ENCODE results near the gene CMKLR1. TPM values are rescaled to one million over a fixed set of nuclear protein-coding genes. Genes with fewer than 3 reads are reported as not detected.

Gene CMKLR1
- total RNA-seq, 4 donors from 2014 or later = 0.19 to 5.7 (median 2.5) TPM

DNA sequence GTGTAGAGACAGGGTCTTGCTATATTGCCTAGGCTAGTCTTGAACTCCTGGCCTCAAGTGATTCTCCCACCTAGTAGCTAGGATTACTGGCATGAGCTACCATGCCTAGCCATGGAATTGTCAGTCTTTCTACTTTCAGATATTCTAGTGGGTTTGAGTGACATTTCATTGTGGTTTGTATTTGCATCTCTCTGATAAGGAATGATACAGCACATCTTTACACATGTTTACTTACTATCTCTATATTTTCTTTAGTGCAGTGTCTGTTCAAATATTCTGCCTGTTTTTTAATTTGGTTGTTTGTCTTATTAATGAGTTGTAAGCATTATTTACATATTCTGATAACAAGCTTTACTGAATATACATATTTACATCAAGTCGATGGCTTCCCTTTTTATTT is 73.6 kb downstream of the CMKLR1 start:
- WGBS, 2 donors = 77 to 82% methylated on average over 1 of the region's 1 CpG
- intact Hi-C loops (cut with DNase I) = no loop called here

DNA sequence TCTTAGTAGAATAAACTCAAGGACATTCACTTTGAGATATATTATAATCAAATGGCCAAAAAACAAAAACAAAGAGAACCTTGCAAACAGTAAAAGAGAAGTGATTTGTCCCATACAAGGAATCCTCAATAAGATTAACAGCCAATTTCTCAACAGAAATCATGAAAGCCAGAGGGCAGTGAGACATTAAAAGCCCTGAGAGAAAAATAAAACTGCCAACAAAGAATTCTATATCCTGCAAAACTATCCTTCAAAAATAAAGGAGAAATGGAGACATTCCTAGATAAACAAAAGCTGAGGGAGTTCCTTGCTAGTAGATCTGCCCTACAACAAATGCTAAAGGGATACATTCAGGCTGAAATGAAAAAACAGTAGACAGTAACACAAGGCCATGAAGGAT is 78.1 kb downstream of the CMKLR1 start:
- no peak for DNase-seq
- TF ChIP-seq CTCF (IDR thresholded peaks at IDR 0.05) (no peak), POLR2A (IDR thresholded peaks at IDR 0.05) (no peak)
- Histone ChIP-seq H3K4me3 (no peak overlapping the region), H3K4me1 (no peaks in the 10 kb centered on the region), H3K27me3 (peaks cover 0 to 34% (median 0%) of the 10 kb centered on the region in 4 donors), H3K36me3 (no peaks in the 10 kb centered on the region), H3K27ac (no peak overlapping the region), H3K9me3 (peaks cover 0 to 22% (median 10%) of the 10 kb centered on the region in 3 donors)
- intact Hi-C loops (cut with DNase I) = no loop called here

More for the DNA sequence above, 73.6 kb downstream of the CMKLR1 start:
- H3K36me3 ChIP-seq = no peaks in the 10 kb centered on the region
- H3K4me1 ChIP-seq = no peaks in the 10 kb centered on the region
- H3K27me3 ChIP-seq = peaks cover 0 to 30% (median 0%) of the 10 kb centered on the region in 4 donors
- H3K9me3 ChIP-seq = peaks cover 0 to 12% (median 0%) of the 10 kb centered on the region in 3 donors
- H3K4me3 ChIP-seq = no peak overlapping the region
- no peak for DNase-seq
- no peak for TF ChIP-seq POLR2A (IDR thresholded peaks at IDR 0.05)
- TF ChIP-seq CTCF (IDR thresholded peaks at IDR 0.05) = no peak
- no peak overlapping the region for H3K27ac ChIP-seq

DNA sequence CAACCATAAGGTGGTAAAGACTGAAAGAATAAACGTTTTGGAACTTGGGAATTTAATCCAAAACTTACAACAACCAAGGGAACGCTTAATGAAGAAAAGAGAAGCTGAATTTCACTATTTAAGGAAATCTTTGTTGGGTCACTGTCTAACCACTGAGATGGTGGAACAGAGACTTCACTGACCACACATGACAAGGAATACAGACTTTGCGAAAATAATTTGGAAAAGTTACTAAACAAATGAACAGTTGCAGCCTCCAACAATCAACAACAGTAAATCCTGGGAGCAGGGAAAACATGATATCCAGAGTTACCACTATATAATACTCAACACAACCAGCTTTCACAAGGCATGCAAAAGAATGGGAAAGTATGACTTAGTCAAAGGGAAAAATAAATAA is 79.1 kb downstream of the CMKLR1 start:
- no peak for TF ChIP-seq POLR2A (IDR thresholded peaks at IDR 0.05)
- TF ChIP-seq CTCF (IDR thresholded peaks at IDR 0.05) = no peak
- no peak overlapping the region for H3K27ac ChIP-seq
- H3K27me3 ChIP-seq = peaks cover 0 to 44% (median 0%) of the 10 kb centered on the region in 4 donors
- H3K4me3 ChIP-seq = no peak overlapping the region
- H3K36me3 ChIP-seq = no peaks in the 10 kb centered on the region
- intact Hi-C loops (cut with DNase I) = no loop called here
- DNase-seq = no peak
- WGBS, 2 donors = 45 to 46% methylated on average over 3 of the region's 3 CpGs
- H3K9me3 ChIP-seq = peaks cover 0 to 22% (median 10%) of the 10 kb centered on the region in 3 donors
- no peaks in the 10 kb centered on the region for H3K4me1 ChIP-seq

DNA sequence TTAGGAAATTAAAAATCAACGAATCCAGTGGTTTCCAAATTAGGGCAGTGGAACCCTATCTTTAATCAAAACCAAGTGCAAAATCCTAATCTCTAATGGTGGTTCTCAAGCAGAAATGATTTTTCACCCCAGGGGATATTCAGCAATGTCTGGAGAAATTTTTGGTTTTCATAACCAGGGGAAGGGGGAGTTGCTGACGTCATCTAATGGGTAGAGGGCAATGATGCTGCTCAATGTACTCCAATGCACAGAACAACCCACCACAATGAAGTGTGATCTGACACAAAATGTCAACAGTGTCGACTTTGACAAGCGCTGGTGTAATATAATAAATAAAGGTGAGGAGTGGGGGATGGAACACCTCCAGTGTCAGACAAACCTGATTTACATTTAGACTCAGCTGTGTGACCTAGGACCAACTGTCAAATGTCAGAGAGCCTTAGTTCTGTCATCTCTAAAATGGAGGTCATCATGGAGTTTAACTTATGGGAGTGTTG is 81.5 kb downstream of the CMKLR1 start:
- H3K36me3 ChIP-seq = no peaks in the 10 kb centered on the region
- no peak for TF ChIP-seq POLR2A (IDR thresholded peaks at IDR 0.05)
- WGBS, 2 donors = 58 to 69% methylated on average over 4 of the region's 4 CpGs
- peaks cover 0 to 53% (median 0%) of the 10 kb centered on the region in 4 donors for H3K27me3 ChIP-seq
- H3K4me3 ChIP-seq = no peak overlapping the region
- intact Hi-C loops (cut with DNase I) = no loop called here
- peaks cover 0 to 22% (median 10%) of the 10 kb centered on the region in 3 donors for H3K9me3 ChIP-seq
- DNase-seq = no peak
- H3K27ac ChIP-seq = no peak overlapping the region
- no peaks in the 10 kb centered on the region for H3K4me1 ChIP-seq

DNA sequence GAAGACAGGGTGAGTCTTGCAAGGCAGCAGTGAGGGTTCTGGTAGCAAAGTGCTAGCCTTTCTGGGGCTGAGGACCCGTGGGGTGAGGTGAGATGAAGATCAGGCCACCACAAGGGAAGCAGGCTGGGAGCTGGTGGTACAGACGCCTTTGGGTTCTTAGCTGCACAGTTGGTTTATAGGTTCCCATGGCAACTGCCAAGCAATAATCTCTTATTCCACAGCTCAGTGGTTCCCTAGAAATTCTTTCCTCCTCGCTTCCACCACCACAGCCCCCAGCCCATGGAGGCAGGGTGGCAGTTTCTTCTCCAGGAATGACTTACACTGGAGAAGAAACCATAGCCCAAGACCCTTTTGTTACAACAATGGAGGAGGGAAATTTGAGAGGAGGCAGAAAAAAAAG is 82.1 kb downstream of the CMKLR1 start:
- Histone ChIP-seq H3K36me3 (no peaks in the 10 kb centered on the region), H3K4me3 (no peak overlapping the region), H3K27me3 (peaks cover 0 to 55% (median 0%) of the 10 kb centered on the region in 4 donors), H3K27ac (no peak overlapping the region), H3K4me1 (no peaks in the 10 kb centered on the region), H3K9me3 (peaks cover 0 to 22% (median 10%) of the 10 kb centered on the region in 3 donors)
- DNase-seq = no peak
- WGBS, 2 donors = 15 to 40% methylated on average over 1 to 2 of the region's 3 CpGs
- intact Hi-C loops (cut with DNase I) = no loop called here
- TF ChIP-seq CTCF (IDR thresholded peaks at IDR 0.05) (no peak), POLR2A (IDR thresholded peaks at IDR 0.05) (no peak)

GRCh38 chr12:108255252-108255602 is 83.9 kb downstream of the CMKLR1 start:
- H3K36me3 ChIP-seq = no peaks in the 10 kb centered on the region

More at GRCh38 chr12:108255252-108255602, 83.9 kb downstream of the CMKLR1 start:
- Histone ChIP-seq H3K27ac (no peak overlapping the region), H3K4me1 (no peaks in the 10 kb centered on the region), H3K4me3 (no peak overlapping the region), H3K27me3 (peaks cover 0 to 58% (median 0%) of the 10 kb centered on the region in 4 donors), H3K9me3 (peaks cover 0 to 8% (median 8%) of the 10 kb centered on the region in 3 donors)
- 19 to 61% methylated on average over 3 of the region's 3 CpGs for WGBS, 2 donors
- DNase-seq = no peak
- intact Hi-C loops (cut with DNase I) = no loop called here
- TF ChIP-seq CTCF (IDR thresholded peaks at IDR 0.05) (no peak), POLR2A (IDR thresholded peaks at IDR 0.05) (no peak)

Data from esophagus squamous epithelium (tissue), 5 donors.